Adipocyte (in vitro differentiated cells): ENCODE measurements around the gene COL4A1.

ENCODE experiments used
- DNase-seq: peaks from one replicate; pipeline ENCODE4 v3.0.0-alpha.2; 2015; ENCODE audit warnings: low read depth
- H3K27me3 ChIP-seq: replicated peaks from 2 replicates; pipeline ENCODE4 v1.7.0; 2013; ENCODE audit warnings: mild to moderate bottlenecking, low read length, moderate library complexity; ENCODE audit not compliant: control insufficient read depth, insufficient read depth
- H3K36me3 ChIP-seq: 2 replicates; pipeline ENCODE4 v1.7.0; 2013; ENCODE audit warnings: low read length, mild to moderate bottlenecking, moderate library complexity; ENCODE audit not compliant: control insufficient read depth, insufficient read depth, severe bottlenecking
- H3K4me1 ChIP-seq: 2 replicates; pipeline ENCODE4 v1.7.0; 2013; ENCODE audit warnings: mild to moderate bottlenecking, low read length, moderate library complexity; ENCODE audit not compliant: control insufficient read depth, insufficient read depth
- H3K4me3 ChIP-seq: 2 replicates; pipeline ENCODE4 v1.7.0; 2013; ENCODE audit warnings: mild to moderate bottlenecking, low read length, moderate library complexity
- H3K9ac ChIP-seq: 2 replicates; pipeline ENCODE4 v1.7.0; 2013; ENCODE audit warnings: mild to moderate bottlenecking, low read length, moderate library complexity
- H3K9me3 ChIP-seq: 2 replicates; pipeline ENCODE4 v1.7.0; 2013; ENCODE audit warnings: mild to moderate bottlenecking, low read length, moderate library complexity; ENCODE audit not compliant: control insufficient read depth

COL4A1 gene

GRCh38 chr13:110306960-110307766 is at the start of gene COL4A1, which contains the start of gene COL4A2:
Gene COL4A1 (minus strand): TSS chr13:110307157. CDS start chr13:110307027, 130 bp downstream.
Gene COL4A2 (plus strand): TSS chr13:110307284. CDS start chr13:110307904, 620 bp downstream.
- H3K27me3 ChIP-seq: no peaks in the 10 kb centered on the region
- H3K36me3 ChIP-seq: peaks cover 21% of the 10 kb centered on the region
- peak; percentile 88 for DNase-seq
- H3K4me3 ChIP-seq: peak within 1 kb of the TSS; percentile 92
- H3K9ac ChIP-seq: peak within 1 kb of the TSS; percentile 91
- no peaks in the 10 kb centered on the region for H3K9me3 ChIP-seq
- H3K4me1 ChIP-seq: peaks cover 63% of the 10 kb centered on the region

- no peak for DNase-seq
- no peaks in the 10 kb centered on the region for H3K9me3 ChIP-seq
- H3K4me1 ChIP-seq: peaks cover 10% of the 10 kb centered on the region
- H3K27me3 ChIP-seq: no peaks in the 10 kb centered on the region
- H3K9ac ChIP-seq: no peak overlapping the region
- peaks cover 68% of the 10 kb centered on the region for H3K36me3 ChIP-seq
- no peak overlapping the region for H3K4me3 ChIP-seq
Observed at GRCh38 chr13:110356362-110356761, 49.4 kb upstream of the COL4A1 start.

GRCh38 chr13:110354715-110355473 is 47.9 kb upstream of the COL4A1 start:
- no peak for DNase-seq
- peaks cover 60% of the 10 kb centered on the region for H3K36me3 ChIP-seq
- no peaks in the 10 kb centered on the region for H3K9me3 ChIP-seq
- H3K27me3 ChIP-seq: no peaks in the 10 kb centered on the region
- no peak overlapping the region for H3K9ac ChIP-seq
- H3K4me1 ChIP-seq: no peaks in the 10 kb centered on the region
- H3K4me3 ChIP-seq: no peak overlapping the region

GRCh38 chr13:110354123-110354627 is 47.2 kb upstream of the COL4A1 start:
- H3K4me1 ChIP-seq: peaks cover 4% of the 10 kb centered on the region
- no peaks in the 10 kb centered on the region for H3K9me3 ChIP-seq
- H3K27me3 ChIP-seq: no peaks in the 10 kb centered on the region
- H3K9ac ChIP-seq: no peak overlapping the region
- H3K36me3 ChIP-seq: peaks cover 60% of the 10 kb centered on the region
- H3K4me3 ChIP-seq: no peak overlapping the region
- DNase-seq: no peak

GRCh38 chr13:110353339-110353977 is 46.5 kb upstream of the COL4A1 start:
- peaks cover 11% of the 10 kb centered on the region for H3K4me1 ChIP-seq
- DNase-seq: no peak
- H3K36me3 ChIP-seq: peaks cover 53% of the 10 kb centered on the region

GRCh38 chr13:110352735-110353134 is 45.8 kb upstream of the COL4A1 start:
- DNase-seq: no peak
- Histone ChIP-seq H3K4me1 (peaks cover 18% of the 10 kb centered on the region), H3K27me3 (no peaks in the 10 kb centered on the region), H3K9ac (no peak overlapping the region), H3K9me3 (no peaks in the 10 kb centered on the region), H3K4me3 (no peak overlapping the region), H3K36me3 (peaks cover 46% of the 10 kb centered on the region)

More at GRCh38 chr13:110353339-110353977, 46.5 kb upstream of the COL4A1 start:
- Histone ChIP-seq H3K9ac (no peak overlapping the region), H3K9me3 (no peaks in the 10 kb centered on the region), H3K4me3 (no peak overlapping the region), H3K27me3 (no peaks in the 10 kb centered on the region)

GRCh38 chr13:110351636-110352420 is 44.9 kb upstream of the COL4A1 start:
- no peak for DNase-seq
- Histone ChIP-seq H3K9ac (no peak overlapping the region), H3K4me1 (peaks cover 27% of the 10 kb centered on the region), H3K27me3 (no peaks in the 10 kb centered on the region), H3K36me3 (peaks cover 42% of the 10 kb centered on the region), H3K4me3 (no peak overlapping the region), H3K9me3 (no peaks in the 10 kb centered on the region)

GRCh38 chr13:110350509-110350908 is 43.6 kb upstream of the COL4A1 start:
- Histone ChIP-seq H3K9ac (no peak overlapping the region), H3K36me3 (peaks cover 46% of the 10 kb centered on the region), H3K27me3 (no peaks in the 10 kb centered on the region), H3K4me1 (peaks cover 27% of the 10 kb centered on the region), H3K9me3 (no peaks in the 10 kb centered on the region), H3K4me3 (no peak overlapping the region)
- DNase-seq: no peak

- Histone ChIP-seq H3K9me3 (no peaks in the 10 kb centered on the region), H3K9ac (no peak overlapping the region), H3K36me3 (peaks cover 51% of the 10 kb centered on the region), H3K27me3 (no peaks in the 10 kb centered on the region), H3K4me3 (no peak overlapping the region), H3K4me1 (peaks cover 27% of the 10 kb centered on the region)
- no peak for DNase-seq
Observed at GRCh38 chr13:110350049-110350448, 43.1 kb upstream of the COL4A1 start.

GRCh38 chr13:110349239-110349638 is 42.3 kb upstream of the COL4A1 start:
- Histone ChIP-seq H3K9me3 (no peaks in the 10 kb centered on the region), H3K36me3 (peaks cover 55% of the 10 kb centered on the region), H3K27me3 (no peaks in the 10 kb centered on the region), H3K9ac (no peak overlapping the region), H3K4me3 (no peak overlapping the region), H3K4me1 (peaks cover 27% of the 10 kb centered on the region)
- DNase-seq: no peak
